GM19351 (cell line): ENCODE results near the gene ATP6V1D.
"Not testable (repeated sequence)": the region's sequence is repeated elsewhere in the genome, so short reads cannot be mapped to it uniquely, and the experiment has no call there.

ENCODE experiments used
- ATAC-seq: cut with Tn5 transposase; IDR thresholded peaks from one replicate; pipeline ENCODE4 v1.9.1; 2021; ENCODE audit warnings: mild to moderate bottlenecking, moderate library complexity; ENCODE audit not compliant: unreplicated experiment

The ATP6V1D gene

GRCh38 chr14:67359775-67360469, at the start of gene ATP6V1D, which contains the start of gene EIF2S1:
Gene ATP6V1D (minus strand): TSS chr14:67359804. CDS start chr14:67359698, 106 bp downstream.
Gene EIF2S1 (plus strand): TSS chr14:67360328. CDS start chr14:67364768, 4,440 bp downstream.
- peak; percentile 90 for ATAC-seq

DNA sequence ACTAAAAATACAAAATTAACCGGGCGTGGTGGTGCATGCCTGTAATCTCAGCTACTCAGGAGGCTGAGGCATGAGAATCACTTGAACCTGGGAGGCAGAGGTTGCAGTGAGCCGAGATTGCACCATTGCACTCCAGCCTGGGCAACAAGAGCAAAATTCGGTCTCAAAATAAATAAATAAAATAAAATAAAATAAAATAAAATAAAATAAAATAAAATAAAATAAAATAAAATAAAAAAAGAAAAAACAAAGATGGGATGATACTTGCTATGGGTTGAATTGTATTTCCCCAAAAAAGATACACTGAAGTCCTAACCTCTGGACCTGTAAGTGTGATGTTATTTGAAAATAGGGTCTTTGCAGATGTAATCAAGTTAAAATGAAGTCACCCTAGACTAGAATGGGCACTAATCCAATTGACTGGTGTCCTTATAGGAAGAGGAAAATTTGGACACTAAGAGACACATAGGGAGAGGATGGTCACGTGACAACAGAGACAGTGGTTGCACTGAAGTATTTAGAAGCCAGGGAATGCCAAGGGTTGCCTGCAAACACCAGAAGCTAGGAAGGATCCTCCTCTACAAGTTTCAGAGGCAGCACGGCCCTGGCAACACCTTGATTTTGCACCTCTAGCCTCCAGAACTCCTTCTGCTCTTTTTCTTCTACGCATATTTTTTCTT, 48.7 kb upstream of the ATP6V1D start:
- not testable (repeated sequence) for ATAC-seq

DNA sequence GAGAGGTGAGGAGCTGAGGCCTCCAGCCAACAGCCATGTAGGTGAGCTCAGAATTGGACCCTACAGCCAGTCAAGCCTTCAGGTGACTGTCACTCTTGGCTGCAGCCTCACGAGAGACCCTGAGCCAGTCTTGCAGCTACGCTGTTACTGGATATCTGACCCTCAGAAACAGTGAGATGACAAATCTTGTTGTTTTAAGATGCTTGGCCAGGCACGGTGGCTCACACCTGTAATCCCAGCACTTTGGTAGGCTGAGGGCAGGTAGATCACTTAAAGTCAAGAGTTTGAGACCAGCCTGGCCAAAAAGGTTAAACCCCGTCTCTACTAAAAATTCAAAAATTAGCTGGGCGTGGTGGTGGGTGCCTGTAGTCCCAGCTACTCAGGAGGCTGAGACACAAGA, 46.2 kb upstream of the ATP6V1D start:
- no peak for ATAC-seq

DNA sequence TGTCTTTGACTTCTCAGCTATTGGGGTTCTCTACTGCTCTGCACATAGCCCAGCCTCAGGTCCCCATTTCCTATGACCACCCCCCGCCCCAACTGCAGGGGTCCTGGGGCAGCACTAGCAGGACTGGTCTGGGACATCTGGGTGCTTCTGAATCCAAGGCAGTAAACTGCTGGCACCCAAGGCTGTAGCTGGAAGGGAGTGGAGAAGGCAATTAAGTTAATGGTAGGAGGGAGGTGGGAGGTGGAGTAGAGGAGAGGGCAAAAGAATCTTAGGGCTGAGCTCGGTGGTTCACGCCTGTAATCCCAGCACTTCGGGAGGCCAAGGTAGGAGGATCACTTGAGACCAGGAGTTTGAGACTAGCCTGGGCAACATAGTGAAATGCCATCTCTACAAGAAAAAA, 40.8 kb upstream of the ATP6V1D start:
- no peak for ATAC-seq

- no peak for ATAC-seq
Measured at GRCh38 chr14:67397536-67397935, 37.9 kb upstream of the ATP6V1D start.

DNA sequence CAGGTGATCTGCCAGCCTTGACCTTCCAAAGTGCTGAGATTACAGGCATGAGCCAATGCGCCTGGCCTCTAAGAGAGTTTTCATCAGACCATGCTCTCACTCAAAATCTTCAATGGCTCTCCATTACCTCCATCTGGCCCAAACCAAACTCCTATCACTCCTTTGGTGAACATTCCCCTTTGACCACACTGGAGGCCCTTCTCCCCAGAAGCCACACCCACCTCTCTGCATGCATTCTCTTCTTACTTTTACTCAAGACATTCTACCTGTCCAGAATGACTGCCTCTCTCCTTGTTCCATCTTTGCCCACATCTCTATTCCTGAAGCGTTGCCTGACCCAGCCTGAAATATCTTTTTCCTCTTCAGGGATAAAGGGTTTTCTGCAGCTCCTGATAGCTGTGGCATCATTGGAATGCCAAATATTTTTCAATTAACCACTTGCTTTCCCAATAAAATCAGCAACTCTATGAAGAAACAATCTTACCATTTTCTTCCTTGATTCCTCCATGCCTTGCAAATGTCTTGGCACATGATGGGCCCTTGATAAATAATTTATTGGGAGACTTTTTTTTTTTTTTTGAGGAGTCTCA, 36.9 kb upstream of the ATP6V1D start:
- no peak for ATAC-seq

DNA sequence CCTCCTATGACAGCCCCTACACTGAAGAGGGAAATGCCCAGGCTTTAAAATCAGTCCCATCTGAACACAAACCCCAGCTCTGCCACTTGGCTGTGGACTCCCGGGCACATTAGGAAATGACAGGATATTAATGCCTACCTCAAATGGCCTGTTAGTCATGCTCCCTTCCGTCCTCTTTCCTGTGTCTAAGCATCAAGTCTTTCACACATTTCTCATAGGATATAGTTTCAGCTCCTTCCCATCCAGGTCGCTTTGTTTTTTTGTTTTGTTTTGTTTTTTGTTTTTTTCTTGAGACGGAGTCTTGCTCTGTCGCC, 36.2 kb upstream of the ATP6V1D start:
- no peak for ATAC-seq

DNA sequence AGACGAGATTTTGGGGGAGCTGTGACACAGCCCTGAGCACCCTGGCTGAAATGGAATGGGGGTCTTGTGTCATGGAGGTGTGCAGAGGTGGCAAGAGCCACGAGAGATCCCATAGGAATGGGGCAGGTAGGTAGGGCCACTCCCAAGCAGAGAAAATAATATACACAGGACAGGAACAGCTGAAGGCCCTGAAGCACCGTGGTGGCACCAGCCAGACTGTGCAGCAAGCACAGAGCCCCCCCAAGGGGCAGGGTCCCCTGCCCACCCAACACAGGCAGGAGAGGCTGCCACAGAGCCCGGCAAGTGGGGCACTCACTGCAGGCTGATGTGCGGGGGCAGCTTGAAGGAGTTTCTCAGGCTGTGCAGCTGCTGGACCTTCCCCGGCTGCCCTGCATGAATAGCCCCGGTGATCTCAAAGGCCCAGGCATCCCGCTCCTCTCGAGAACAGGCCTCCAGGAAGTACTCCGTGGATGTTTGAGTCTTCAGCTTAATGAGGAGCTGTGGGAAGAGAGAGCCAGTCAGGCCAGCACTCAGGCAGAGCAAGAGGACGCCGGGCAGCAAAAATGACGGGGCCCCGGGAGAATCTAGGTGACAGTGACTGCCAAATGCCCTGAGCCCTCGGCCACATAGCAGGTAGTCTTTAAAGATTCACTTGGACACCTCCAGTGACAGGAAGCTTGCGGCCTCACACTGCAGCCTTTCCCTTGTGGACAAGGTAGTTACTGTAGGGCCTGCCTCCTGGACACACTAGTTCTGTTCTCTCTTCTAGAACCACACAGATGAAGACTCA, 35.7 kb upstream of the ATP6V1D start:
- no peak for ATAC-seq

DNA sequence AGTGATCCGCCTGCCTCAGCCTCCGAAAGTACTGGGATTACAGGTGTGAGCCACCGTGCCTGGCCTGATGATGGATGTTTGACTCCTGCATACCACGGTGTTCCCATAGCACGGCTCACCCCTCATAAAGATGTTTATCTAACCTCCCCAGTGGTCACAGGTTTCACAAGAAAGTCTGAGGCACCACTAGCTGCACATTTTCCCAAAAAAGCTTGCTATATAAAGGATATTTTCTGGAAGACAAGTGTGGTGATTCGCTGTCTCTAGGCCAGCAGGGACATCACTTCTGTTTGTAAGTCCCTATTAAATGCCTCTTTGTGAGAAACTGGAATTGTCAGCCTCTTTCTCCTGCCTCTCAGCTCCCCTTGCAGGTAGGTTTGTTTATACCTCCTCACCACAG, 34.1 kb upstream of the ATP6V1D start:
- no peak for ATAC-seq

DNA sequence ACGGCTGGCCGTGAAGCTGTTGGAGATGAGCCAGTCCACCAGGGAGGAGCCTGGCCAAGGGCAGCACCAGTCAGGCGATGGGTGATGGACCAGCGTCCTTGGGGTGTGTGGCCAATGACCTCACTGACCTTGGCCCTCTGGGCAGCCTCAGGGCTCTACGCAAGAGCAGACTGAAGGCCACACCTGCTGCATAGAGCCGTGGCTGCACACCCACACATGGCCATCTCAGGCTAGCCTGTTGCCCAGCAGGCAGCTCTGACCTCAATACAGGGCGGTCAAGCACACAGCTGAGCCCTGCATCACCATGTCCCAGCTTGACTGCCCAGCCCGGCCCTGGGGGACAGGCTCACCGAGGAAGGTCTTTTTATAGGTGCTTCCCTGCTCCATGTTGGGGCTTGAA, 33.2 kb upstream of the ATP6V1D start:
- no peak for ATAC-seq

DNA sequence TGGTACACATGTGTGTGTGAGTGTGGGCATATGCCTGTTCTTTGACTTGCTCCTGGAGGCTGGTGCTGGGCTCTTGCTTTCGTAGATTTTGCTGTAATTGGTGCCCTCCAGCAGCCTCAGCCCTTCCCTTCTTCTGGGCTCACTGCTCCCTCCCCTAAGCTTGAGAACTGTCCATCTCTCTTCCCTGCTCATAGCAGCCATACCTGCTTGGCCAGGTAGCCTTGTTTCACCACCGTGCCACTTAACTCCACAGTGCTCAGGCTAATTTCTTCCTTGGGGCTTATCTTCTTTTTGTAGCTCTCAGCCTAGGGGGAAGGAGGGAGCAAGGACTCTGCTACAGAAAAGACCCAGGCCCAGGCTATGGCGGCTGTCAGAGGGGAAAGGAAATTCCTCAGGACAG, 32.5 kb upstream of the ATP6V1D start:
- no peak for ATAC-seq

DNA sequence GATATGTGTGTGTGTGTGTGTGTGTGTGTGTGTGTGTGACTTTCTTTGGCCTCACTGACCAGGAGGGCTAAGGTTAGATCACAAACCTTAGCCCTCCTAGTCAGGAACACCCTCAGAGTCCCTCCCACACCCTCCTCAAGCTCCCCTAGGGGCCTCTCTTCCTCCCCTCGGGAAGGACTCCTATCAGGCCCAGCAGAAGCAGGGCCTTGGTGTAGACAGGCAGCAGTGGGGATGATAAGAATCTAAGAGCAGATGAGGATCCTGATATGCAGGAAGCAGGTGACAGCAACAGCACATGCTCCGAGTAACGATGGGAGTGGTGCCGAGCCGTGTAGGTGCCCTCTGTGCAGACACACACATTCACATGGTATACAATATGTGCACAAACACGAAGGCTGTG, 31.7 kb upstream of the ATP6V1D start:
- no peak for ATAC-seq

- ATAC-seq, result no peak
Measured at GRCh38 chr14:67389811-67390534, 30.4 kb upstream of the ATP6V1D start.

DNA sequence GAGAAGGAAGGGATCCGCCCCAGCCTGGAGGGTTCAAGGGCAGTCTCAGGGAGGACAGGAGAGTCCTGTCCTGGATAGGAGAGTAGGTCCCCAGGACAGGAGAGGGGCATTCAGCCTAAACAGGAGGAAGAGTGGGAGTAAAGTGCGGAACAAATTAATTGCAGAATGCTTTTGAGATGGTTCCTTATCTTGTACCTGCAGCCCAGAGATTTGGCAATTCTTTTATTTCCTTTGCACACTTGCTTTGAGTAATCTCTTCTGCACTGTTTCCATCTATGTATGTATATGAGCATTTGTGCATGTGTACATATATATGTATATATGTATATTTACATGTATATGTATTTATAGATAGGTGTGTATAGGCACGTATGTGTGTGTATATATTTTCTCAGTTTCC, 29.7 kb upstream of the ATP6V1D start:
- ATAC-seq, result no peak

GRCh38 chr14:67387195-67387594, 27.6 kb upstream of the ATP6V1D start:
- no peak for ATAC-seq

DNA sequence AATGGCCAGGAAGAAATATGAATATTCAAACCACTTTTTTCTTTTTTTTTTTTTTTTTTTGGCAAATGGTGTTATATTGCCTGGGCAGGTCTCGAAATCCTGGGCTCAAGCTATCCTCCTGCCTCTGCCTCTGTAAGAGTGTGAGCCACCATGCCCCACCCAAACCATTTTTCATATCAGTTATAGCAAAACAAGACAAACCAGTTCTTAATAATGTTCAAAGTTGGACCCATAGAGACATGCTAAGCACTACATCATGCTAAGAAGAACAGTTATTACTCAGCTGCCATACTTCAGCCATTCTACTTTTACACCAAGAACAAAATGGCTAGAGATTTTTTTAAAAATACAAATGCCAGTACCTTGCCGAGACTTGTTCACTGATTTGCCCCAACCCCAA, 26.0 kb upstream of the ATP6V1D start:
- ATAC-seq, result no peak

DNA sequence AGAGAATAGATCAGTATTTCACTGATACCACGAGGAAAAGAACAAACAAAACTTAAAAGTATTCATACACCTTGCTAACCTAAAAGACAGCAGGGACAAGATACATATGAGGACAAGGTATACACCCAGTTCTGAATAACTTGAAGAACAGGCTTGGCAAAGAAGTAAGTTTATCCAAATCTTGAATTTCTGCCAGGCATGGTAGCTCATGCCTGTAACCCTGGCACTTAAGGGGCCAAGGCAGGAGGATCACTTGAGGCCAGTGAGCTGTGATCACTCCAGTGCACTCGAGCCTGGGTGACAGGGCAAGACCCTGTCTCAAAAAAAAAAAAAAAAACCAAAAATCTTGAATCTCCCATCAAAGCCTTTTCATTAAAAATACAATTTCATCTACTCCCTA, 25.5 kb upstream of the ATP6V1D start:
- ATAC-seq, result no peak

DNA sequence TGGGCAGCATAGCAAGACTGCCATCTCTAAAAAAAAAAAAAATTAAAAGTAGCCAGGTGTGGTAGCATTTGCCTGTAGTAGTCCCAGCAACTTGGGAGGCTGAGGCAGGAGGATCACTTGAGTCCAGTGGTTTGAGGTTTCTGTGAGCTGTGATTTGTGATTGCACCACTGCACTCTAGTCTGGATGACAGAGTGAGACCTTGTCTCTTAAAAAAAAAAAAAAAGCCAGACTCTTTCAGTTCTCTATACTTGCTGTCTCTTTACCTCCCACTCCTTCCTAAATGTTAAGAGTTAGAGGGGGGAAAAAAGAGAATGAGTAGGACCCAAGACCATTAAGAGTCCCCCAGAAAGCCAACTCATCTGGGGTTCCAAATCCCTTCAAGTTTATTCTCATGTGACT, 18.3 kb upstream of the ATP6V1D start:
- peak; percentile 70 for ATAC-seq

GRCh38 chr14:67373347-67373746, 13.7 kb upstream of the ATP6V1D start:
- ATAC-seq, result no peak

DNA sequence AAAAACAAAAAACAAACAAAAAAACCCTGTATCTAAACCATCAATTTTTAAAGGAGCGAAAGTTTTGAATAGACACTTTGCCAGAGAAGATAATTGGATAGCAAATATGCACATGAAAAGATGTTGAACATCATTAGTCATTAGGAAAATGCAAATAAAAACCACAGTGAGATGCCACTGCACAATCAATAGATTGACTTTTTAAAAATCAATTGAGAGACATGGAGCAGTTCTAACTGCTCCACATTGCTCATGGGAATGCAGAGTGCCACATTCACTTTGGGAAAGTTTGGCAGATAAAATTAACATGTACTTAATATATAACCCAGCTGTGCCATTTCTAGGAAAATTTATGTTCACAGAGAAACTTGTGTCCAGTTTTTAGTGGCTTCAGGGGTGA, 13.2 kb upstream of the ATP6V1D start:
- no peak for ATAC-seq
